Upper lobe of right lung (tissue), 1 donor: ENCODE measurements around the gene ALCAM. TPM values are rescaled to one million over a fixed set of nuclear protein-coding genes. Genes with fewer than 3 reads are reported as not detected.

Source experiments
- ATAC-seq: fragments of 200-7000 bp; cut with Tn5 transposase; one replicate; pipeline ENCODE4 v1.9.1; 2020; ENCODE audit warnings: mild to moderate bottlenecking, moderate library complexity
- DNase-seq: peaks from one replicate; pipeline ENCODE4 v3.0.0-alpha.2; 2020
- H3K27ac ChIP-seq: fragments of 200-600 bp; one replicate; pipeline ENCODE4 v1.8.0; 2022
- H3K27me3 ChIP-seq: fragments of 200-600 bp; one replicate; pipeline ENCODE4 v1.8.0; 2022; ENCODE audit warnings: mild to moderate bottlenecking
- H3K36me3 ChIP-seq: fragments of 200-600 bp; one replicate; pipeline ENCODE4 v1.8.0; 2022
- H3K4me1 ChIP-seq: fragments of 200-600 bp; one replicate; pipeline ENCODE4 v1.8.0; 2022
- H3K4me3 ChIP-seq: fragments of 200-600 bp; one replicate; pipeline ENCODE4 v1.8.0; 2022; ENCODE audit warnings: mild to moderate bottlenecking
- H3K9me3 ChIP-seq: fragments of 200-600 bp; one replicate; pipeline ENCODE4 v1.8.0; 2022
- intact Hi-C: fragments of 100-400 bp; cut with DNase I; formaldehyde crosslinking; loops from one replicate; pipeline ENCODE4 v1.11.0; 2022
- total RNA-seq: library from RNA; stranded (reverse); fragmentation: NEBNext Ultra II Directional; extraction: Animal tissue kit (Norgen Biotek cat#: 25700); gene quantifications from one replicate; pipeline ENCODE4 v1.2.1, GENCODE V29; 2021
- TF ChIP-seq, protein P1 (sequence below): fragments of 200-600 bp; IDR thresholded peaks from one replicate; pipeline ENCODE4 v1.8.0; 2022; ENCODE audit warnings: antibody characterized with exemption
- donor health status: DM: no; HTN: yes; CAD: no; lungs with severe emphysema.

ALCAM gene
- total RNA-seq, 1 donor from 2014 or later: 202 TPM

DNA sequence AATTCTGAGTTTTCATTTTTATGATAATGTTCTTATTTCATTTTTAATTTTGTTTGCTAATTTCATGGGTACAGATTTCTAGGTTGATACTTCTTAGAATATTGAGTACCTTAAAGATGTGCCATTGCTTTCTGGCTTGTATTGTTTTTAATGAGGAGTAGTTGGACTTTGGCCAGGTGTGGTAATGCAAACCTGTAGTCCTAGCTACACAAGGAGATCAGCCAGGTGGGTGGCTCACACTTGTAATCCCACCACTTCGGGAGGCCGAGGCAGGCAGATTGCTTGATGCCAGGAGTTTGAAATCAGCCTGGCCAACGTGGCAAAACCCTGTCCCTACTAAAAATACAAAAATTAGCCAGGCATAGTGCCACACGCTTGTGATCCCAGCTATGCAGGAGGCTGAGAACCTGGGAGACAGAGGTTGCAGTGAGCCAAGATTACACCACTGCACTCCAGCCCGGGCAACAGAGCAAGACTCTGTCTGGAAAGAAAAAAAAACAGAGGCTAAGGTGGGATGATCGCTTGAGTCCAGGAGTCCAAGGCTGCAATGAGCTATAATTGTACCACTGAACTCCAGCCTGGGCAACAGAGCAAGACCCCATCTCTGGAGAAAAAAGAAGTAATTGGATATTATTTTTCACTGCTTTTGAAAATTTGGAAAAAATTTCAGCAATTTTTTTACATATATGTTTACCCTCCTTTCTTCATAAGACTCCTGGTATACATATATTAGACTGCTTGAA is 198.0 kb downstream of the ALCAM start:
- H3K4me1 ChIP-seq: no peaks in the 10 kb centered on the region
- no peak overlapping the region for H3K4me3 ChIP-seq
- no peaks in the 10 kb centered on the region for H3K36me3 ChIP-seq
- TF ChIP-seq, protein P1, sequence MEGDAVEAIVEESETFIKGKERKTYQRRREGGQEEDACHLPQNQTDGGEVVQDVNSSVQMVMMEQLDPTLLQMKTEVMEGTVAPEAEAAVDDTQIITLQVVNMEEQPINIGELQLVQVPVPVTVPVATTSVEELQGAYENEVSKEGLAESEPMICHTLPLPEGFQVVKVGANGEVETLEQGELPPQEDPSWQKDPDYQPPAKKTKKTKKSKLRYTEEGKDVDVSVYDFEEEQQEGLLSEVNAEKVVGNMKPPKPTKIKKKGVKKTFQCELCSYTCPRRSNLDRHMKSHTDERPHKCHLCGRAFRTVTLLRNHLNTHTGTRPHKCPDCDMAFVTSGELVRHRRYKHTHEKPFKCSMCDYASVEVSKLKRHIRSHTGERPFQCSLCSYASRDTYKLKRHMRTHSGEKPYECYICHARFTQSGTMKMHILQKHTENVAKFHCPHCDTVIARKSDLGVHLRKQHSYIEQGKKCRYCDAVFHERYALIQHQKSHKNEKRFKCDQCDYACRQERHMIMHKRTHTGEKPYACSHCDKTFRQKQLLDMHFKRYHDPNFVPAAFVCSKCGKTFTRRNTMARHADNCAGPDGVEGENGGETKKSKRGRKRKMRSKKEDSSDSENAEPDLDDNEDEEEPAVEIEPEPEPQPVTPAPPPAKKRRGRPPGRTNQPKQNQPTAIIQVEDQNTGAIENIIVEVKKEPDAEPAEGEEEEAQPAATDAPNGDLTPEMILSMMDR: no peak
- H3K27ac ChIP-seq: no peak overlapping the region
- no peaks in the 10 kb centered on the region for H3K27me3 ChIP-seq
- DNase-seq (no peak), ATAC-seq (no peak)
- no peaks in the 10 kb centered on the region for H3K9me3 ChIP-seq
- intact Hi-C loops: no loop called here

DNA sequence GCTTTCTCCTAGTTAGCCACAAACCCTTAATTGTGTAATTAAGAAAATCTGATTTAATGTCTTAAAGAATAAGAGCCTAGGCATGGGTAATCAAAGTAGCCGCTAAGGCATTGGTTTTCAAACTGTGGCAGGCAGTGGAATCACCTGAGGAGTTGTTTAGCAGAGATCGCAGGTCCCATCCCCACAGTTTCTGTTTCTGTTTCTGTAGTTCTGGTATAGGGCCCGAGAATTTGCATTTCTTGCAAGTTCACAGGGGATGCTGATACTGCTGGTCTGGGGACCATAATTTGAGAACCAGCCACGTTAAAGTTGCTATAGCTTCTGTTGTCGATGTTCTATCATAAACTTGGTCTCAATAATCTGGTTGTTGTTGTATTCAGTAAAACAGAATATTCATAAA is 204.3 kb downstream of the ALCAM start:
- intact Hi-C loops: no loop called here
- H3K4me3 ChIP-seq: no peak overlapping the region
- no peaks in the 10 kb centered on the region for H3K9me3 ChIP-seq
- ATAC-seq (no peak), DNase-seq (no peak)
- H3K36me3 ChIP-seq: no peaks in the 10 kb centered on the region
- H3K27me3 ChIP-seq: no peaks in the 10 kb centered on the region
- H3K4me1 ChIP-seq: no peaks in the 10 kb centered on the region
- TF ChIP-seq, protein P1: no peak
- no peak overlapping the region for H3K27ac ChIP-seq

DNA sequence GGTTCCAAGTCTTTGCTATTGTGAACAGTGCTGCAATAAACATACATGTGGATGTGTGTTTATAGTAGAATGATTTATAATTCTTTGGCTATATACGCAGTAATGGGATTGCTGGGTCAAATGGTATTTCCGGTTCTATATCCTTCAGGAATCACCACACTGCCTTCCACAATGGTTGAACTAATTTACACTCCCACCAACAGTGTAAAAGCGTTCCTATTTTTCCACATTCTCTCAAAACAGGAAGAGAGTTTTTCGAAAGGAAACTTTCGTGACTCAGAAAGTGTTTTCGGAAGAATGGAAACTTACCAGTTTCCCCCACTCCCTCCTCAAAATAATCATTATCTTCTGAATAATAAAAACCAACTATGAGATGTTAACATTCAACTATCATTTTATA is 205.8 kb downstream of the ALCAM start:
- no peak for ATAC-seq
- Histone ChIP-seq H3K27ac (no peak overlapping the region), H3K4me3 (no peak overlapping the region), H3K36me3 (peaks cover 4% of the 10 kb centered on the region), H3K9me3 (no peaks in the 10 kb centered on the region), H3K4me1 (no peaks in the 10 kb centered on the region), H3K27me3 (no peaks in the 10 kb centered on the region)
- intact Hi-C loops: no loop called here
- no peak for DNase-seq
- TF ChIP-seq, protein P1: no peak

DNA sequence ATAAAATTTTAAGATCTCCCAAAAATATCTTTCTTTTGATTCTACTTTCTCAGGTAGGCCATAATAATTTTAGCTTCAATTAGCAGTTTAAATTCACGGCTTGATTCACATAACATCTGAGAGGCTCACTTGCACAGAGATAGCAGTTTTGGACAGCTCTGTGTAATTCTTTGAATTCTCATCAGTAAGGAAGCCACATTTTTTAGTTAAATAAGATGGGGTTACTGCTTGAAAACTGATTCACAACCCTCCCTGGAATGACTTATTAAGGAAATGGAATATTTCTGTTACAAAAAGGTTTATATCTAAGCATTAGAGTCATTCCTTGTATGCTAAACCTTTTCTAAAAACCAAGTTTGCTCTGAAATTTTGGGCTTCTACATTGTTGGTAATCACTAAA is 212.7 kb downstream of the ALCAM start:
- intact Hi-C loops: no loop called here

DNA sequence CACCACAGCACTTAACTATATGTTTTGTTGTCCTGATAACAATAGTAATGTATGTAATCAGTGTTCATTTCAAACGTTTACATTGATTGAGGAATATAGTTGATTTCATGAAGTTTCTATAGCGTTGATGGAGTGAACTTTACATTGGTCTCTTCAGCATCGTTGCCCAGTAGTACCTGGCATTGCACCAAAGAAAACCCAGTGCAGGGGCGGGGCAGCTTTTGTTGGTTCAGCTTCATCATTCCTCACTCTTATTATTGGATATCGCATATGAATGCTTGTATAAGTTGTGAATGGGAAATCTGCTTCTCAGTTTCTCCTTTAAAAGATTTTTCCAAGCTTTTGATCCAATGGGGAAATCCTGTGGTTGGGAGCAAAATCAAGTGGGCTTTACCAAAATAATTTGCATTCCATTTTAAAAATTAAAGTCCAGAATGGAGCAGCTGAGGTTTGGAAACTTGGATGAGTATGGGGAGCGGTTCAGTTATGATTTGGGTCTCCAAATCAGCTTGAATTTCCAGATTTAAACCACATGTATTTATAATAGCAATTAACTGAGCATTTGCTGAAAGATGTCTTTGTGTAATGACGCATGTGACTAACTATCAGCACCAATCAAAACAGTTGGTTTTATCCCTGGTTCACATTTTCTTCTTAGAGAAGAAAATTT is 213.7 kb downstream of the ALCAM start:
- no peak for DNase-seq
- ATAC-seq: no peak
- H3K27me3 ChIP-seq: no peaks in the 10 kb centered on the region
- TF ChIP-seq, protein P1: no peak
- H3K27ac ChIP-seq: no peak overlapping the region
- no peaks in the 10 kb centered on the region for H3K9me3 ChIP-seq
- no peak overlapping the region for H3K4me3 ChIP-seq
- no peaks in the 10 kb centered on the region for H3K4me1 ChIP-seq
- intact Hi-C loops: no loop called here
- peaks cover 4% of the 10 kb centered on the region for H3K36me3 ChIP-seq

More for the DNA sequence above, 212.7 kb downstream of the ALCAM start:
- Histone ChIP-seq H3K36me3 (peaks cover 4% of the 10 kb centered on the region), H3K27ac (no peak overlapping the region), H3K9me3 (no peaks in the 10 kb centered on the region), H3K4me3 (no peak overlapping the region), H3K27me3 (no peaks in the 10 kb centered on the region), H3K4me1 (no peaks in the 10 kb centered on the region)
- ATAC-seq (no peak), DNase-seq (no peak)
- TF ChIP-seq, protein P1: no peak
